Measurements from ENCODE around the gene AIMP2. TPM values are rescaled to one million over a fixed set of nuclear protein-coding genes. Genes with fewer than 3 reads are reported as not detected.
"Not testable (repeated sequence)": the region's sequence is repeated elsewhere in the genome, so short reads cannot be mapped to it uniquely, and the experiment has no call there.

AIMP2 gene
- total RNA-seq, 2 experiments from 2014 or later, result 21.4 to 23.8 TPM

GRCh38 chr7:6032167-6032566 is 23.1 kb downstream of the AIMP2 start:
- H3K27ac Mint-ChIP-seq, result no peak overlapping the region

GRCh38 chr7:6032641-6033040 is 23.6 kb downstream of the AIMP2 start:
- POLR2A ChIA-PET, result interaction anchor here (1.2 kb wide), 1 partner anchor 24 kb away, joined by 6 read pairs; no protein-coding TSS in a partner anchor
- DNase-seq (no peak), ATAC-seq (ENCODE audit: low read depth) (no peak)
- Mint-ChIP-seq H3K4me1 (no peaks in the 10 kb centered on the region), H3K27me3 (no peaks in the 10 kb centered on the region), H3K36me3 (peaks cover 28% of the 10 kb centered on the region), H3K9me3 (no peaks in the 10 kb centered on the region), H3K4me3 (no peak overlapping the region), H3K27ac (no peak overlapping the region)

More at GRCh38 chr7:6032167-6032566, 23.1 kb downstream of the AIMP2 start:
- no peaks in the 10 kb centered on the region for H3K9me3 Mint-ChIP-seq
- H3K4me3 Mint-ChIP-seq, result no peak overlapping the region
- no peaks in the 10 kb centered on the region for H3K27me3 Mint-ChIP-seq
- no peak for DNase-seq
- peaks cover 4% of the 10 kb centered on the region for H3K4me1 Mint-ChIP-seq
- no peak for ATAC-seq (ENCODE audit: low read depth)
- POLR2A ChIA-PET, result interaction anchor here (1.2 kb wide), 1 partner anchor 25 kb away, joined by 6 read pairs; no protein-coding TSS in a partner anchor
- H3K36me3 Mint-ChIP-seq, result peaks cover 28% of the 10 kb centered on the region

- Mint-ChIP-seq H3K27me3 (no peaks in the 10 kb centered on the region), H3K27ac (no peak overlapping the region), H3K36me3 (peaks cover 24% of the 10 kb centered on the region), H3K9me3 (no peaks in the 10 kb centered on the region), H3K4me3 (no peak overlapping the region), H3K4me1 (no peaks in the 10 kb centered on the region)
- no peak for DNase-seq
- ATAC-seq (ENCODE audit: low read depth), result no peak
- POLR2A ChIA-PET, result no interaction called here
These were observed 26.1 kb downstream of the AIMP2 start for GRCh38 chr7:6035165-6035564.

- H3K27ac Mint-ChIP-seq, result no peak overlapping the region
- no peaks in the 10 kb centered on the region for H3K9me3 Mint-ChIP-seq
- H3K36me3 Mint-ChIP-seq, result peaks cover 25% of the 10 kb centered on the region
- H3K4me1 Mint-ChIP-seq, result no peaks in the 10 kb centered on the region
- ATAC-seq (ENCODE audit: low read depth) (no peak), DNase-seq (no peak)
- no peak overlapping the region for H3K4me3 Mint-ChIP-seq
- H3K27me3 Mint-ChIP-seq, result no peaks in the 10 kb centered on the region
- POLR2A ChIA-PET, result no interaction called here
These were observed 26.6 kb downstream of the AIMP2 start for GRCh38 chr7:6035686-6036085.

- POLR2A ChIA-PET, result no interaction called here
- no peak for ATAC-seq (ENCODE audit: low read depth)
- Mint-ChIP-seq H3K27ac (no peak overlapping the region), H3K9me3 (no peaks in the 10 kb centered on the region), H3K4me3 (no peak overlapping the region), H3K4me1 (no peaks in the 10 kb centered on the region), H3K36me3 (peaks cover 12% of the 10 kb centered on the region), H3K27me3 (no peaks in the 10 kb centered on the region)
- no peak for DNase-seq
These were observed 40.7 kb downstream of the AIMP2 start for GRCh38 chr7:6049780-6050179.

- H3K27me3 Mint-ChIP-seq; H3K27ac Mint-ChIP-seq; DNase-seq; H3K4me3 Mint-ChIP-seq; H3K9me3 Mint-ChIP-seq; H3K4me1 Mint-ChIP-seq; ATAC-seq (ENCODE audit: low read depth): not testable (repeated sequence)
- POLR2A ChIA-PET, result interaction anchor here (0.7 kb wide), 1 partner anchor 24 kb away, joined by 3 read pairs; no protein-coding TSS in a partner anchor
- H3K36me3 Mint-ChIP-seq, result peaks cover 13% of the 10 kb centered on the region
These were observed 42.1 kb downstream of the AIMP2 start for GRCh38 chr7:6051185-6051584.

- Mint-ChIP-seq H3K4me3 (no peak overlapping the region), H3K4me1 (peaks cover 12% of the 10 kb centered on the region), H3K27me3 (no peaks in the 10 kb centered on the region), H3K9me3 (no peaks in the 10 kb centered on the region), H3K27ac (no peak overlapping the region), H3K36me3 (peaks cover 7% of the 10 kb centered on the region)
- POLR2A ChIA-PET, result interaction anchor here (0.7 kb wide), 2 partner anchors 24 to 63 kb away, joined by 3 to 6 read pairs; no protein-coding TSS in a partner anchor
- ATAC-seq (ENCODE audit: low read depth) (no peak), DNase-seq (no peak)
These were observed 47.5 kb downstream of the AIMP2 start for GRCh38 chr7:6056616-6057015.

- Mint-ChIP-seq H3K9me3 (no peaks in the 10 kb centered on the region), H3K27me3 (no peaks in the 10 kb centered on the region), H3K27ac (peak overlapping the region; percentile 64), H3K36me3 (peaks cover 7% of the 10 kb centered on the region), H3K4me3 (peak overlapping the region; percentile 94), H3K4me1 (peaks cover 12% of the 10 kb centered on the region)
- no peak for ATAC-seq (ENCODE audit: low read depth)
- DNase-seq, result no peak
- POLR2A ChIA-PET, result interaction anchor here (0.5 to 0.7 kb wide), 3 partner anchors 26 to 533 kb away, joined by 3 to 6 read pairs (median 3); no protein-coding TSS in a partner anchor
These were observed 48.5 kb downstream of the AIMP2 start for GRCh38 chr7:6057316-6058129.

- H3K27me3 Mint-ChIP-seq; DNase-seq; H3K9me3 Mint-ChIP-seq; H3K27ac Mint-ChIP-seq; H3K36me3 Mint-ChIP-seq; ATAC-seq (ENCODE audit: low read depth); H3K4me3 Mint-ChIP-seq: not testable (repeated sequence)
- peaks cover 12% of the 10 kb centered on the region for H3K4me1 Mint-ChIP-seq
- POLR2A ChIA-PET, result interaction anchor here (0.7 kb wide), 1 partner anchor 16 kb away, joined by 3 read pairs; no protein-coding TSS in a partner anchor
These were observed 50.9 kb downstream of the AIMP2 start for GRCh38 chr7:6059941-6060340.

- Mint-ChIP-seq H3K36me3 (no peaks in the 10 kb centered on the region), H3K27ac (no peak overlapping the region)
- no peak for ATAC-seq (ENCODE audit: low read depth)
These were observed 62.3 kb downstream of the AIMP2 start for GRCh38 chr7:6071406-6071805.

More at GRCh38 chr7:6071406-6071805, 62.3 kb downstream of the AIMP2 start:
- H3K4me3 Mint-ChIP-seq, result no peak overlapping the region
- POLR2A ChIA-PET, result no interaction called here
- no peaks in the 10 kb centered on the region for H3K4me1 Mint-ChIP-seq
- DNase-seq, result no peak
- peaks cover 7% of the 10 kb centered on the region for H3K27me3 Mint-ChIP-seq
- no peaks in the 10 kb centered on the region for H3K9me3 Mint-ChIP-seq

Other genes with a start within 250 kb of the AIMP2 start
- 10 to 100 TPM; 50.0 to 55.0 TPM for gene RNF216, start 227.6 kb upstream of the AIMP2 start, total RNA-seq
- 1 to 10 TPM; 1.9 to 2.6 TPM for gene OCM, start 128.5 kb upstream of the AIMP2 start, total RNA-seq
- gene CCZ1, start 110.5 kb upstream of the AIMP2 start, total RNA-seq, result 10 to 100 TPM; 74.2 to 76.1 TPM
- gene RSPH10B, start 38.6 kb upstream of the AIMP2 start, total RNA-seq, result under 1 TPM in 1 of 2 experiments, not detected in 1; 0.53 TPM
- 10 to 100 TPM; 21.1 to 24.1 TPM for gene PMS2, start 223 bp upstream of the AIMP2 start, total RNA-seq
- not detected for gene ANKRD61, start 22.1 kb downstream of the AIMP2 start, total RNA-seq
- gene EIF2AK1, start 49.9 kb downstream of the AIMP2 start, total RNA-seq, result 100 to 1,000 TPM in 1 of 2 experiments, 10 to 100 TPM in 1; 96.4 to 113 TPM
- 10 to 100 TPM; 14.7 to 16.2 TPM for gene USP42, start 95.7 kb downstream of the AIMP2 start, total RNA-seq

Measured in activated naive CD8-positive, alpha-beta T cell treated with anti-CD3 and anti-CD28 coated beads, Interleukin-2, amount 10 ng/mL, durations not matched to agents 7 days and 5 days (primary cell).